A549 treated with RU486 at 1 μM for 4 hours (cell line): Measurements from ENCODE around the gene ELP6. TPM values are rescaled to one million over a fixed set of nuclear protein-coding genes. Genes with fewer than 3 reads are reported as not detected.

Source experiments
- total RNA-seq: library from RNA; stranded (reverse); fragments of 200-300 nt; extraction: Qiagen RNA extraction; gene quantifications from 5 replicates; pipeline ENCODE4 v1.2.3, GENCODE V29; 2022; ENCODE audit warnings: low read depth

ELP6 gene, protein sequence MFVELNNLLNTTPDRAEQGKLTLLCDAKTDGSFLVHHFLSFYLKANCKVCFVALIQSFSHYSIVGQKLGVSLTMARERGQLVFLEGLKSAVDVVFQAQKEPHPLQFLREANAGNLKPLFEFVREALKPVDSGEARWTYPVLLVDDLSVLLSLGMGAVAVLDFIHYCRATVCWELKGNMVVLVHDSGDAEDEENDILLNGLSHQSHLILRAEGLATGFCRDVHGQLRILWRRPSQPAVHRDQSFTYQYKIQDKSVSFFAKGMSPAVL
- 22.9 to 27.7 TPM (median 27.5 TPM) in 5 replicates for total RNA-seq

DNA sequence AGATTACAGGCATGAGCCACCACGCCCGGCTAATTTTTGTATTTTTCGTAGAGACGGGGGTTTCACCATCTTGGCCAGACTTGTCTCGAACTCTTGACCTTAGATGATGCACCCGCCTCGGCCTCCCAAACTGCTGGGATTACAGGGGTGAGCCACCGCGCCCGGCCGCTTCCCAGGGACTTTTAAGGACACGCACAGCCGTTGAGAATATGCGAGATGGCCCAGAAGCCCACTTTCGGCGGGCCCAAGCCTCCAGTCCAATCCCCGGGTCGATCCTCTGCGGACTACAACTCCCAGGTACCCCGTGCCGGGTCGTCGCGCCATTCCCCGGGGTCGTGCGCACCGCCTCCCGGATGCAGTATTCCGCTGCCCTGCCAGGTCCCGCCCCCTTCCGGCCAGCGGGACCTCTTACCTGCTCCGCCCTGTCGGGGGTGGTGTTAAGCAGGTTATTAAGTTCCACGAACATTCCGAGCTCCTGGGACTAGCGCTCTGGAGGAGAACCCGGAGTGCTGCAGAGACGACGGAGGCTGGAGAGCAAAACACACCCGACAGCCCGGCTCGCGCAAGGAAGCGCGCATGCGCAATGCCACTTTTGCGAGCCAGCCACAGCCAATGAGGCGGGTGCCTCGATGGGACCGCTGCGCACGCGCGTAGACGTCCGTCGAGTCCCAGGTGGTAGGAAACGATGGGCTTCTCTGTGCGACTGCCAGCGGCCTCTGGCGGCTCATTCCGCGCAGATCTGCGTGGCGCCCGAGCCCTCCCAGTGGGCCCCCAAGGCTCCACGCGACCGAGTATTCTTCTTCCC is at the start of gene ELP6:
ELP6 (minus strand) TSS at position 588 of the 805 bp plus-strand sequence; CDS start at position 466, 122 bp downstream.

DNA sequence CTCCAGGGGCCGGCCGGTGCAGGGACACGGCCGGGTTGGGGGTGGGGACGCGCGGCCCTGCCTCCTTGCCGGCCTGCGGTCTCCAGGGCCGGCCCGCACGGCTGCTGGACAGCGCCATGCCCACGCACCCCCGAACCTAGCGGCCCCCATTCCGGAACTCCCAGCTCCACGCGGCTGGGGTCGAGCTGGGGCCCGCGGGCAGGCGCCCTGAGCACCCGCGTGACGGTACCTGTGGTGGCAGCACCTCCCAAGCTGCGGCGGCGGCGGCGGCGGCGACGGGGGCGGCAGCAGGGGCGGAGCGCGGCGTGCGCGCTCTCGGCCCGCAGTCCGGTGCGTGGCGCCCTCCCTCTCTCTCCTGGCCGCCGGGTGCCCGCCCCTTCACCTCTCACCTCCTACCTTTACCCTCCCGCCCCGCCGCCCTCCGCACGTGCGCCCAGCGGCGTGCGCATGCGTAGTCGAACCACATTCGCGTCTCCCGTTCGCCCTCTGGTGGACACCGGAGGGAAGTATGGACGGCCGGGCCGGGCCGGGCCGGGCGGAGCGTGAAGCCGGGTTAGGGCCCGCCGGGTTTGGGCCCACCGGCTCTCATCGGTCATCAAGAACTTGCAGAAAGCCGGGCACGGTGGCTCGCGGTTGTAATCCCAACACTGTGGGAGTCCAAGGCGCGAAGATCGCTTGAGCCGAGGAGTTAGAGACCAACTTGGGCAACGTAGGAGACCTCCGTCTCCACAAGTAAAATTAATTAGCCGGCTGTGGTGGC is 37.8 kb downstream of the ELP6 start, which contains the start of gene SCAP:
SCAP (minus strand) TSS at position 372 of the 760 bp plus-strand sequence. CDS start 32,948 bp downstream, outside the sequence.

Other genes with a start within 250 kb of the ELP6 start
- 19.2 to 22.9 TPM (median 22.4 TPM) in 5 replicates for gene KIF9, start 230.9 kb downstream of the ELP6 start, total RNA-seq
- gene KLHL18, start 230.8 kb downstream of the ELP6 start, total RNA-seq = 13.4 to 20.8 TPM (median 19.0 TPM) in 5 replicates
- gene PTPN23, start 132.7 kb downstream of the ELP6 start, total RNA-seq = 17.7 to 24.1 TPM (median 20.5 TPM) in 5 replicates
- gene SCAP, start 37.8 kb downstream of the ELP6 start, total RNA-seq = 20.7 to 31.5 TPM (median 27.9 TPM) in 5 replicates
- 0.63 to 1.3 TPM (median 1.1 TPM) in 5 replicates for gene CSPG5, start 65.2 kb upstream of the ELP6 start, total RNA-seq